GM10248 (cell line): Measurements from ENCODE around the gene CEP20.

Source experiments
- CTCF ChIA-PET: fragments of 300-600 bp; sonication (Branson Sonifier 250); formaldehyde crosslinking; extraction: SDS; loops from one replicate; lab custom pipeline; 2021; ENCODE audit warnings: antibody characterized with exemption; lab: Yijun Ruan, JAX
- POLR2A ChIA-PET: fragments of 350-650 bp; sonication (Branson Sonifier 250); formaldehyde crosslinking; extraction: SDS; loops from one replicate; lab custom pipeline; 2020; ENCODE audit warnings: antibody characterized with exemption; lab: Yijun Ruan, JAX
- DNase-seq: peaks from one replicate; pipeline ENCODE4 v3.0.0; 2012; ENCODE audit errors: extremely low spot score
- TF ChIP-seq, protein P1 (sequence below): IDR thresholded peaks from 2 replicates; pipeline ENCODE4 v1.5.1; 2012; ENCODE audit warnings: mild to moderate bottlenecking, low read depth; ENCODE audit errors: extremely low read depth, missing control alignments, control extremely low read depth

Gene CEP20

DNA sequence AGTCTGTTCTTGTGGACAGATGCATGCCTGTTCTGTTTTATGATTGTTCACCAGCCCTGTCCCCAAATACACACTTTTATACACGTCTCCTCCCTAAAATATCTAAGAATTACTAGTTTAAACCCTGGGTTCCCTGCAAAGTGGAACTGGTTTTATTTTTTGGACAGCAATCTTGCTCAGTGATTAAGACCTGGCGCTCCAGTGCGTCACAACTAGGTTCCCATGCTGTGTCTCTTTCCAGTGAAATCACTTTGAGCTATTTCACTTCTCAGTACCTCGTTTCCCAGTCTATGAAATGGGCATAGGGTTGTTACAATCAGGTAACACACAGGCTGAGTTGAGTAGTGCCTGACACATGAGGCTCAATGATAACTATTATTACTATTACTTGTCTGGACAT lies 1.1 kb downstream of the CEP20 start:
- no peak for DNase-seq
- ChIA-PET POLR2A (no interaction called here), CTCF (interaction anchor here (0.7 to 6.3 kb wide), 5 partner anchors 8 to 13 kb away, joined by 3 to 50 read pairs (median 4); no protein-coding TSS in a partner anchor)
- TF ChIP-seq, protein P1, sequence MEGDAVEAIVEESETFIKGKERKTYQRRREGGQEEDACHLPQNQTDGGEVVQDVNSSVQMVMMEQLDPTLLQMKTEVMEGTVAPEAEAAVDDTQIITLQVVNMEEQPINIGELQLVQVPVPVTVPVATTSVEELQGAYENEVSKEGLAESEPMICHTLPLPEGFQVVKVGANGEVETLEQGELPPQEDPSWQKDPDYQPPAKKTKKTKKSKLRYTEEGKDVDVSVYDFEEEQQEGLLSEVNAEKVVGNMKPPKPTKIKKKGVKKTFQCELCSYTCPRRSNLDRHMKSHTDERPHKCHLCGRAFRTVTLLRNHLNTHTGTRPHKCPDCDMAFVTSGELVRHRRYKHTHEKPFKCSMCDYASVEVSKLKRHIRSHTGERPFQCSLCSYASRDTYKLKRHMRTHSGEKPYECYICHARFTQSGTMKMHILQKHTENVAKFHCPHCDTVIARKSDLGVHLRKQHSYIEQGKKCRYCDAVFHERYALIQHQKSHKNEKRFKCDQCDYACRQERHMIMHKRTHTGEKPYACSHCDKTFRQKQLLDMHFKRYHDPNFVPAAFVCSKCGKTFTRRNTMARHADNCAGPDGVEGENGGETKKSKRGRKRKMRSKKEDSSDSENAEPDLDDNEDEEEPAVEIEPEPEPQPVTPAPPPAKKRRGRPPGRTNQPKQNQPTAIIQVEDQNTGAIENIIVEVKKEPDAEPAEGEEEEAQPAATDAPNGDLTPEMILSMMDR: no peak

DNA sequence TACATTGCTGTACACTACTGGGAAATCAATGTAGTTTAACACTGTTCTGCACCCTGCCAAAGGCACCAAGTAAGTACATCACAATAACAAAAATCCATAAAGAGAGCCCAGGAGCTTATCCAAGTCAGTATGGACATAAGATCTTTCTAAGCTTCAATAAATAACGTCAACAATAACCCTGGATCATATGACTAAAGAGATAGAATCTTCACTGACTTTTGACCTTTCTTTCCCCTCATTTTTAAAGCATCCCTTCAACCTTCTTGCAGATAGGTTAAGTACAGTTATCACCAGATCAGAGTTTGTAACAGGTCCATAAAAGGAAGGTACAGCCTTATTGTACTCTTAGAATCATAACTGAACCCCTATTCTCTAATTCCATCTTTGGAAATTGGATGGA lies 2.3 kb downstream of the CEP20 start:
- CTCF ChIA-PET: interaction anchor here (0.7 to 6.3 kb wide), 2 partner anchors 11 to 12 kb away, joined by 3 to 50 read pairs; no protein-coding TSS in a partner anchor
- no peak for DNase-seq
- POLR2A ChIA-PET: no interaction called here

DNA sequence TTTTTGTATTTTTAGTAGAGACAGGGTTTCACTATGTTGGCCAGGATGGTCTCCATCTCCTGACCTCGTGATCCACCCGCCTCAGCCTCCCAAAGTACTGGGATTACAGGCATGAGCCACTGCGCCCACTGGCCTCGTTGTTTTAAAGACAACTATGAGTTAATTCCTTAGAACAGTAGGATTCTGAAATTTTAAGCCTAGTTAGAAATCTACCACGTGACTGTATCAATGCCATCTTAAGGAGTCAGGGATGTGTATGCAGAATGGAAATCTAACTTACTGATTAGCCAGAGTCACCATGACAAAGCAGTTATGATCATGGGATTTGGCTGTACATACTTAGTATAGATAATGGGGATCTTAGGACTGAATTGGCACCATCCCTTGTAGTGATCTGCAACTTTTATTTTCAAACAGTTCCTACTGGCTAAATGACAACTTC lies 2.8 kb downstream of the CEP20 start:
- no peak for DNase-seq
- POLR2A ChIA-PET: no interaction called here
- TF ChIP-seq, protein P1: no peak
- CTCF ChIA-PET: interaction anchor here (0.7 to 6.3 kb wide), 2 partner anchors 11 to 12 kb away, joined by 3 to 50 read pairs; no protein-coding TSS in a partner anchor

More for the DNA sequence above, 2.3 kb downstream of the CEP20 start:
- TF ChIP-seq, protein P1: no peak

DNA sequence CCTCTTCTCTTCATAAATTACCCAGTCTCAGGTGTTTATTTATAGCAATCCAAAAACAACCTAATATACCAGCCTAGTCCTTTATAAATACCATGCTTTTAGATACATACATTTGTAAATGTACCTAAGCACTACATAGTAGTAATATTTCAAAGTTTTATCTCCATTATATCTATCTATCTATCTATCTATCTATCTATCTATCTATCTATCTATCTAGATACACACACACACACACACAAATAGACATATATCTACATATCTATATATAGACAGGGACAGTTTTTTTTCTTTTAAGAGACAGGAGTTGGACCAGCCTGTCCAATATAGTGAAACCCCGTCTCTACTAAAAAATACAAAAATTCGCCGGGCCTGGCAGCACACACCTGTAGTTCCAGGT lies 5.8 kb downstream of the CEP20 start:
- DNase-seq: no peak
- TF ChIP-seq, protein P1: no peak
- ChIA-PET CTCF (interaction anchor here (2.1 to 6.3 kb wide), 2 partner anchors 8 to 11 kb away, joined by 6 to 50 read pairs; no protein-coding TSS in a partner anchor), POLR2A (no interaction called here)

DNA sequence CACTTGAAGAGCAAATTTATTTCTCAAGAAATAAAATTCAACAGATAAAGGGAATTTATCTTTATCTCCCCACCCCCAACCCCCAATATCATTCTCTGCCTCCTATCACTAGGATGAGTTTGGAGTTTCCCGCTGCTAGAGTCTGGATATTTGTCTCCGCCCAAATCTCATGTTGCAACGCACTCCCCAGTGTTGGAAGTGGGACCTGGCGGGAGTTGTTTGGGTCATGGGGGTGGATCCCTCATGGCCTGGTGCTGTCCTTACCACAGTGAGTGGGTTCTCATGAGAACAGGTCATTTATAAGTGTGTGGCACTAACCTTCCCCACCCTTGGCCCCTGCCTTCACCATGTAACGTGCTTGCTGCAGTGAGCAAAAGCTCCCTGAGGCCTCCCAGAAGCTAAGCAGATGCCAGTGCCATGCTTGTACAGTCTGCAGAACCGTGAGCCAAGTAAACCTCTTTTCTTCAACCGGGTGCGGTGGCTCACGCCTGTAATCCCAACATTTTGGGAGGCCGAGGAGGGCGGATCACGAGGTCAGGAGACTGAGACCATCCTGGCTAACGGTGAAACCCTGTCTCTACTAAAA lies 6.5 kb downstream of the CEP20 start:
- TF ChIP-seq, protein P1: no peak
- POLR2A ChIA-PET: no interaction called here
- CTCF ChIA-PET: no interaction called here
- DNase-seq: no peak

DNA sequence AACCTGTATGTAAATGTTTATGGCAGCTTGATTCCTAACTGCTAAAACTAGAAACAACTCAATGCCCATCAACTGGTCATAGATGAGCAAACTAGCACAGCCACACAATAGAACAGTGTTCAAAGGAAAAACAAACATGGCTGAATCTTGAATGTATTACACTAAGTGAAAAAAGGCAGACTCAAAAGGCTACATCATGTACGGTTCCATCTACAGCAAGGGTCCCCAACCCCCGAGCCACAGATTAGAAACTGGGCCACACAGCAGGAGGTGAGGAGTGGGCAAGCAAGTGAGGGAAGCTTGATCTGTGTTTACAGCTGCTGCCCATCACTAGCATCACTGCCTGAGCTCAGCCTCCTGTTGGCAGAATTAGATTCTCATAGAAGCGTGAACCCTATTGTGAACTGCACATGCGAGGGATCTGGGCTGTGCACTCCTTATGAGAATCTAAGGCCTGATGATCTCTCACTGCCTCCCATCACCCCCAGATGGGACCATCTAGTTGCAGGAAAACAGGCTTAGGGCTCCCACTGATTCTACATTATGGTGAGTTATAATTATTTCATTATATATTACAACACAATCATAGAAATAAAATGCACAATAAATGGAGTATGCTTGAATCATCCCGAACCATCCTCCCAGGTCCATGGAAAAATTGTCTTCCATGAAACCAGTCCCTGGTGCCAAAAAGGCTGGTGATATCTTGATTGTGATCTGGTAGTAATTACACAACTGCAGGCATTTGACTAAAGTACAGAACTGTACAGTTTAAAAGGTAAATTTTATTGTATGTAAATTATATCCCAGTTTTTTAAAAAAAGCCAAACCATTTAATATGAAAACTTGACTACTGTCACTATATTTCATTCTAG lies 7.7 kb downstream of the CEP20 start:
- TF ChIP-seq, protein P1: no peak
- ChIA-PET POLR2A (no interaction called here), CTCF (no interaction called here)
- no peak for DNase-seq
